HG02642 (cell line): ENCODE measurements around the gene MYRIP.
"Not testable (repeated sequence)": the region's sequence is repeated elsewhere in the genome, so short reads cannot be mapped to it uniquely, and the experiment has no call there.

ENCODE experiments used
- ATAC-seq: cut with Tn5 transposase; IDR thresholded peaks from one replicate; pipeline ENCODE4 v1.9.1; 2021; ENCODE audit warnings: mild to moderate bottlenecking; ENCODE audit not compliant: unreplicated experiment, poor library complexity

The MYRIP gene

GRCh38 chr3:39805650-39806049, 3.8 kb upstream of the MYRIP start:
- ATAC-seq: no peak

GRCh38 chr3:39806820-39807219, 2.6 kb upstream of the MYRIP start:
- no peak for ATAC-seq

DNA sequence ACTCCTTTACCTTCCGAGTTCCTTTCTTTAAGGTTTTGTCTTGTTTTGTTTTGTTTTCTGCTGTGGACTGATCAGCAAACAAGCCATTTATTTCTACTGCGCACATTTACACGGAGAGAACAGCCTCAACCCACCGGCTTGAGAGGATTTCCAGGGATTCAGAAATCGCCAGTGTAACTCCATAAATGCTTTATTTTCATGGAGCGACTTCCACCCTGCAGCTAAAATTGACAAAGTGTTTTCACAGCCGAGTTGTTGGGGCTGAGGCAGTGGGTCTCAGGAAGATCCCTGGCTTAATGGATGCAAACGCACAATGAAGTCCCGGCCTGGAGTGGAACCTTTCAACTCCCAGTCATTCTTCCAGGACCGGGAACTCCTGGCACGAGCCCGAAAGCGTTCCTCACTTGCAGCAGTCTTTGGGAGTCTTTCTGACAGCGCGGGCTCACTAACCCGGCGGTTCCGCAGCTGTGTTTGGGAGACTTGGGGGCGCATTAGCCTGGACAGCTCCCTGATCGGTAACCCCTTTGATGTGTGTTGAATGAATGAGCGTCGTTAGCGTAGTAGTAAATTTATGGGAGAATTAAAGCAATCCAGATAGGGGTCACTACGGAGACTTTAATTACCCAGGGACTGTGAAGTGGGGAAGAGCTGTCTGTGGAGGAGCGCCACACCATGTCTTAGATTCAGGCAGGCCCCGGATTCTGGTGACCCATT, 785 bp upstream of the MYRIP start:
- ATAC-seq: no peak

DNA sequence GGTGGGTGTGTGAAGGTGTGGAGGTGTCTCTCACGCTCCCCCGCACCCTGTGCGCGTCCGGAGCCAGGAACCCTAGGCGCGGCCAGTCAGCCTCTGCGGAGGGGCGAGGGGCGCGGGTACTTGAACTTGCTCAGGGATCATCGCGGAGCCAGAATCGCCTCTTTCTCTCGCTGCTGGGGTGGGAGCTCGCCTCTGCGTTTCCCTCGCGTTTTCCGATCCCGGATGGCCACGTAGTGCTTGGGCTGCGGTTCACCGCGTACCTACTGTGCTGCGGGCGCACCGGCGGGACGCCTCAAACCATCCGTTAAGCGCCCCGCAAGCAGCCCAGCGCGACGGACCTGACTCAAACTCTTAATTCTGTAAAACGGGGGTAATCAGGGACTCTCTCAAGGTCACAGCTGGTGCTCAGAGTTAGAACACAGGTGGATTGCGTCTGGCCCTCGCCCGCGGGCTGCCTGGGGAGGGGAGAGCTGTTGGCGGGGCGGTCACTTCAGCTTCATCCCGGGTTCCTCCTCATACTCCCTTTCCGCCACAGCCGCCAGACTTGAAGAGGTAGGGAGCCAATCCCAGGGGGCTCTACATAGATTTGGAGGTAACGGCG, 686 bp downstream of the MYRIP start:
- peak; percentile 17 for ATAC-seq

DNA sequence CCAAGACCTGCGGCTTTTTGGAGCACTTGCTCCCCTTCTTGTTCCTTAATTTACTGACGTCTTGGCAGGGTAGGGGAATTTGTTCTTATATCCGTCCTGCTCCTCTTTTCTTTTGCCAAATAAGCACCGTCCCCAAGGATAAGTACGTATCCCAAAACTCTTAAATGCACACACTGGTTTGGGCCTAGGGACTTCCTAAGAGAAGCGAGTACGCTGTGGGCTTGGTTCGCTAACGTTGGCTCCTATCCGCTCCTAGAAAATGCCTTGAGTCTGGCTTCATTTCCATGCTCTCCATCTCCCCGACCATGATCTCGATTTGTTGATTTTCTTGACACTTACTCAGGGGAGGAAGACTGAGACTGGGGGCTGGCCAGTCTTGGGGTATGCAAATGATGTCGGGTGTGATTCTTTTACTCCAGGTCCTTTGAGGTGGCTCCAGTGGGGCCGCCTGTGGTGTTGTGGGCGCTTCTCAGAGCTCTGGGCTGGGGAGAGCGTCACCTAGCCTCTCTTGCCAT, 1.3 kb downstream of the MYRIP start:
- ATAC-seq: no peak

GRCh38 chr3:39811561-39811960, 2.2 kb downstream of the MYRIP start:
- ATAC-seq: no peak

DNA sequence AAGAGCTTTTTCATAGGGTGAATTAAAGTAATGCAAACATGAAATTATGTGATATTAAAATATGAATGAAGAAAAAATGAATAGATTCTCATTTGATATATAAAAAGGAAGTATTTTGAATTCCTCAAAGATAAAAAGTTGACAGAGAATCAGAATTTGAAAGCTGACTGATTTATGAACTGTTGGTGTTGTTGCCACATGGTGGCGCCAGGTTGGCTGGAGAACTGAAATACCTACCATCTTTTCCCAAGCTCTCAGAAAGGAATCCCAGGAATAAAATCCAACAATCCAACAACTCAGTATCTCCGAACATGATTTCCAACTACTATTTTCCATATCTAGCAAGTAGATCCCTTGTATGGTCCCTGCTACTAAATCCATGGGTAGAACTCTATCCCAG, 3.1 kb downstream of the MYRIP start:
- ATAC-seq: no peak

DNA sequence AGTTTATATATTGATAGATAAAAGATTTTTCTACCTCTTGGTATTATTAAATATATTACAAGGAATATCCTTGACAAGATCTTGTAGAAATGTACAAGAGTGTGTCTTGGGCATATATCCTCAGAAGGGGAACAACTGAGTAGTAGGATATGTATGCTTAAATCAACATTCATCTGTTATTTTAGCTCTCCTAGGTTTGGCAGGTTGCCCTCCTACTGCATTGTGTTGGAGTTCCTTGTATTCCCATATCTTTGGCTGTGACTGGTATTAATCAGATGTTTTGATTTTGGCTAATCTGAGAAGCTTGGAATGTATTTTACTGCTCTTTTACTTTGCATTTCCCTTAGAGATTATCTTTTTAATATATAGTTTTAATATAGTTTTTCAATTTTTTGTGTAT, 4.6 kb downstream of the MYRIP start:
- ATAC-seq: no peak

- ATAC-seq: no peak
Measured at GRCh38 chr3:39819899-39820298, 10.5 kb downstream of the MYRIP start.

- not testable (repeated sequence) for ATAC-seq
Measured at GRCh38 chr3:39833764-39834163, 24.4 kb downstream of the MYRIP start.

- ATAC-seq: no peak
Measured at GRCh38 chr3:39839484-39839883, 30.1 kb downstream of the MYRIP start.

- no peak for ATAC-seq
Measured at GRCh38 chr3:39843440-39843839, 34.0 kb downstream of the MYRIP start.

DNA sequence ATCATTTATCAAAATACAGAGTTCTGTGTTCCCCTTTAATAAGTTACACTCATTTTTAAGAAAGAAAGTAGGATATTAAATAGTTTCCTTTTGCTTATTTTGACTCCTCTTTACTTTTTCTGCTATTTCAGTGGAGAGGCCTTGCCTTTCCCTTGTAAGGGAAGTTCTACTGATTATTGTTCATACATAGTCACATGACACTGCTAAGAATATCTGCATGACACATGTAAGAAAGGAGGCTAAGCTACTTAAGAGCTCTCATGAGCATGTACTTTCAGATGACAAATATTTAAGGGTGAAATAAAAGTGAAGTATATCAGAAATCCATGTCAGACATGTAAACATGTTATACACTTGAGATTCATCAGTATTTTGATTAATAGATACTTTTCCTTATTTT, 39.0 kb downstream of the MYRIP start:
- no peak for ATAC-seq

GRCh38 chr3:39849992-39850715, 40.7 kb downstream of the MYRIP start:
- ATAC-seq: peak; percentile 50

GRCh38 chr3:39850716-39851032, 41.3 kb downstream of the MYRIP start:
- no peak for ATAC-seq

DNA sequence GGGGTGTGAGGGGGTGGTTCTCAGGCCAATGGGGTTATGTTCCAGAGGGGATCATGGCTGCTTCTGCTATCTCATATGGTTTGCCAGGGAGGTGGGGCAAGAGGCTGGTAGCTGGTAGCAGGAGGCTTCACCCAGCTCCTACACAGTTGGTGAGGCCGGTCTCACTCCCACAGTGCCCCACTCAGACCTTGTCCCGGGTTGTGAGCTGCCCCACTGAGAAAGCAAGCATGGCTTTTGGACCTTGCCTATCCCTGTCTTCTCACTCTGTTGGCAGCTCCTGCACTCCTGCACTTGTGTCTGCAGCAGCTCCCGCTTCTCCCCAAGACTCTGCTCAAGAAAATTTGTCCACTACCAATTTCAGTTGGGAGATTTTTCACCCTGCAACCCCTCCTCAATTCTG, 46.1 kb downstream of the MYRIP start:
- no peak for ATAC-seq

DNA sequence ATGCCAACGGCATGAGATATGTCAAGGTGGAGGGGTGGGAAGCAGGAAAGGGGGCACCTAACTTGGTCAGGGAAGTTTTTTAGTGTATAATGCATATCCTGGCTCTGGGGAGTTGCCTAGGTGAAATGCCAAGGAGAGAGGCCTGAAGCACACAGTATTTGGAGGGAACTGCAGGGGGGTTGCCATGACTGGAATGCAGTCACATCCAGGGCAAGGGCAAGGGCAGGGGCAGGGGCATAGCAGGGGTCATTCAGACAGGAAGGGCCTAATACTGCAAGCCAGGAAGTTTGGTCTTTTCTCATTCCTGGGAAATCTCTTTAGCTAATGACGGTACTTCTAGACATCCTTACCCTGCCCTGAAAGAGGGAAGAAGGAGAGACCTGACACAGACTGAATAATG, 60.5 kb downstream of the MYRIP start:
- no peak for ATAC-seq

DNA sequence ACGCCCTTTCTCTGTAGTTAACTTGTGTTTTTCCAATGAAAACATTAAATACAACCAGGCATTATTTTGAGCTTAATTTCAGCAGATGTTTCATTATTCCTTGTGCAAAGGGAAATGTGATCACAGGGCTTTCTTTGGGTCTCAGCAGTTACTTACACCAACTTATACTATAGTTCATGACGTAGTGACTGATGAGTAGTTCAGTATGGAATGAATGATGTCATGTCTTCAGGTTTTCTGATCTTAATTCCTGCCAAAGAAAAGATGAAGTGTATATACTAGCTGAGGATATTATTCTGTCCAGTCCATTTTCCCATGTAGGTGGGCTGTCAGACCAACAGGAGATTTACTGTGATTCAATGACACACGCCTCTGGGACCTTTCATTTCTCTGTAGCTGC, 61.3 kb downstream of the MYRIP start:
- ATAC-seq: no peak

DNA sequence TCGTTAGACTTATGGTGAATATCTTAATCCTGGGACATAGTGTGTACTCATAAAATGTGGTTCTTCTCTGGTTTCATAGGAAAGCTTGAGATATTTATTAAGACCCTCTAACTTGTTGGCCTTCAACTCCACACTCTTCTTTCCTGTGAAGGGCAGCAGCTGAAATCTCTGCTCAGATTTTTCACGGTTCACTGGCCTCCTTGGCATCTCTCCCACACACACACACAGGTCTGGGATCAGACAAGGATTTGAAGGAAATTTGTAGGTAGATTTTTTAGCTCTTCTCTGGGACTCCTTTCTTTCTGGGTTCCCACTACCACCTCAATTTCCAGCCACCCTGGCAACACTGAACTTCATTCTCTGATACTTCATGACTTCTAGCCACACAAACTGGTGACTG, 70.2 kb downstream of the MYRIP start:
- ATAC-seq: no peak

DNA sequence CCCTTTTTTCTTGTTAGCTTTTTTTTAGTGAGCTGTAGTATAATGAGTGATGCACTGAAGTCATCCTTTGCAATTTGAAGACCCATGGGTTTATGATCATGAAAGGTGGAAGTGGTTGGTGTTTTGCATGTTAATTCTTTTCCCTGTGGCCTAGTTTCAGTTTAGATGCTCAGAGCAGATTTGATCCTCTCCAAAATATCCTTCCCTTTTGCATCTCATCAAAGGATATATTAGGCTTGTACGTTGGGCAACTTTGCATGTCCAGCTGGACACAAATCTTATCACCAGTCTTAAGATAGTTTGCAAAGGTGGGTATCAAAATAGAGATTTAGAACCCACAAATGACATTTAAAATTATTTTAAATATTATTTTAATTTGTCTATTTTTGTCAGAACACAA, 72.7 kb downstream of the MYRIP start:
- no peak for ATAC-seq

- ATAC-seq: no peak
Measured at GRCh38 chr3:39892068-39892467, 82.7 kb downstream of the MYRIP start.

DNA sequence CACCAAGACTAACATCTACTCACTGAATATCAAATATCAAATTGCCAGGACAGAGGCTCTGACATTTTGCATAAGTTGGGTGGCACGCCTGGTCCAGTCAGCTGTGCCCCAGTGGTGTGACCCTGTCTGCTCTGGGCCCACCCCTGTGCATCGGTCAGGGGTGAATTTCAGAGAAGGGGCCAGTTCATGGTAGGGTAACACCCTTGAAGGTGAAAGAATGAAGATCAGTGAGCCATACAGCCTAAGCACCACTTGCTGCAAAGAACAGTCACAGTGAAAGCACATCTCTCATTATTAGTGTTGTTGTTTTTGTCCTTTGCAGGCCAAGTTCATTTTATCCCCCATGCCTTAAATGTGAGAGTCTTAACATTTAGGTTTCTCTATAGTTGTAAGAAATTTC, 86.8 kb downstream of the MYRIP start:
- ATAC-seq: no peak
